GM12878 (cell line): ENCODE results near the gene DISP2. TPM values are rescaled to one million over a fixed set of nuclear protein-coding genes. Genes with fewer than 3 reads are reported as not detected.

ENCODE experiments used
- ATAC-seq: fragments of 200-7000 bp; cut with Tn5 transposase; 3 replicates; pipeline ENCODE4 v1.9.1; 2020; ENCODE audit warnings: mild to moderate bottlenecking, moderate library complexity
- BruUV-seq: library from RNA; stranded (reverse); fragments of 400-500 nt; replicated peaks from 2 replicates; lab custom pipeline; 2021; lab: Mats Ljungman, UMichigan
- CTCF ChIA-PET: fragments of 300-600 bp; sonication (Branson Sonifier 250); formaldehyde crosslinking; extraction: SDS; loops from one replicate; lab custom pipeline; 2021; ENCODE audit warnings: inconsistent platforms; lab: Yijun Ruan, JAX
- POLR2A ChIA-PET: fragments of 350-600 bp; formaldehyde crosslinking; extraction: SDS; loops from one replicate; lab custom pipeline; 2021; ENCODE audit warnings: inconsistent platforms; lab: Charles Lee
- RAD21 ChIA-PET: fragments of 300-600 bp; sonication (Branson Sonifier 250); formaldehyde crosslinking; loops from one replicate; lab custom pipeline; 2023; ENCODE audit warnings: antibody characterized with exemption; ENCODE audit not compliant: unreplicated experiment; lab: Charles Lee
- SMC1A ChIA-PET: fragments of 300-600 bp; sonication (Branson Sonifier 250); formaldehyde crosslinking; loops from one replicate; lab custom pipeline; 2023; ENCODE audit not compliant: unreplicated experiment, uncharacterized antibody; lab: Charles Lee
- DNase-seq: peaks from one replicate; pipeline ENCODE4 v3.0.0-alpha.2; 2011; ENCODE audit warnings: low read depth, low spot score
- FAIRE-seq: peaks from 3 replicates; lab custom pipeline; 2011; peaks lifted over from hg19 to GRCh38; lab: Jason Lieb, UNC
- H2AFZ ChIP-seq: 2 replicates; pipeline ENCODE4 v1.6.0; 2011; ENCODE audit warnings: low read depth, low read length, control low read depth; ENCODE audit not compliant: control insufficient read depth
- H3K27ac ChIP-seq: 2 replicates; pipeline ENCODE4 v1.5.1; 2011; ENCODE audit warnings: control low read depth; ENCODE audit not compliant: control insufficient read depth, insufficient read depth
- H3K27me3 ChIP-seq, 2 experiments: replicated peaks in 1 of 2; 2 replicates each; pipeline versions ENCODE4 v1.6.0 to v1.6.1; 2011; ENCODE audit warnings: low read length in 1 of 2; ENCODE audit not compliant: control insufficient read depth in 2 of 2, insufficient read depth in 2 of 2
- H3K36me3 ChIP-seq, 2 experiments: 2 replicates each; pipeline ENCODE4 v1.5.1; 2011; ENCODE audit warnings: low read length in 1 of 2; ENCODE audit not compliant: control insufficient read depth in 2 of 2, insufficient read depth in 2 of 2
- H3K4me1 ChIP-seq: 2 replicates; pipeline ENCODE4 v1.6.1; 2011; ENCODE audit warnings: mild to moderate bottlenecking, low read length, moderate library complexity, mixed read lengths; ENCODE audit not compliant: control insufficient read depth, insufficient read depth
- H3K4me2 ChIP-seq: 2 replicates; pipeline ENCODE4 v1.6.0; 2011; ENCODE audit warnings: control low read depth; ENCODE audit not compliant: control insufficient read depth, insufficient read depth
- H3K4me3 ChIP-seq: fragments of 200-600 bp; sonication (generic); 2 replicates; pipeline ENCODE4 v1.5.1; 2016
- H3K79me2 ChIP-seq: 2 replicates; pipeline ENCODE4 v1.6.0; 2011; ENCODE audit warnings: low read length; ENCODE audit not compliant: control insufficient read depth, insufficient read depth
- H3K9ac ChIP-seq: 2 replicates; pipeline ENCODE4 v1.8.0; 2011; ENCODE audit warnings: low read length, control low read depth, mixed read lengths; ENCODE audit not compliant: control insufficient read depth, insufficient read depth
- H3K9me3 ChIP-seq: replicated peaks from 3 replicates; pipeline ENCODE4 v1.5.1; 2011; ENCODE audit warnings: mild to moderate bottlenecking, low read length; ENCODE audit not compliant: control insufficient read depth, insufficient read depth
- H4K20me1 ChIP-seq: 2 replicates; pipeline ENCODE4 v1.6.0; 2011; ENCODE audit not compliant: control insufficient read depth, insufficient read depth
- ATF7 ChIP-seq: fragments of 450-650 bp; IDR thresholded peaks from 2 replicates; pipeline ENCODE4 v1.6.1; 2016; ENCODE audit warnings: low read depth, mild to moderate bottlenecking
- CREB1 ChIP-seq: IDR thresholded peaks from 2 replicates; pipeline ENCODE4 v1.6.1; 2012; ENCODE audit warnings: low read depth, mild to moderate bottlenecking, inconsistent platforms
- ETV6 ChIP-seq, 2 experiments: fragments of 450-650 bp in 1 of 2; IDR thresholded peaks in 1 of 2; conservative IDR thresholded peaks in 1 of 2; 2 replicates each; pipeline ENCODE4 v1.6.1; 2014; ENCODE audit warnings: antibody characterized with exemption in 1 of 2, borderline replicate concordance in 1 of 2, low read depth in 1 of 2, mild to moderate bottlenecking in 1 of 2, moderate library complexity in 1 of 2
- HDGF ChIP-seq: fragments of 450-650 bp; IDR thresholded peaks from 2 replicates; pipeline ENCODE4 v1.6.1; 2016; ENCODE audit warnings: antibody characterized with exemption
- NFIC ChIP-seq: IDR thresholded peaks from 2 replicates; pipeline ENCODE4 v1.6.1; 2012; ENCODE audit warnings: low read depth, mild to moderate bottlenecking, inconsistent platforms, low read length, moderate library complexity
- NR2F1 ChIP-seq: fragments of 450-650 bp; conservative IDR thresholded peaks from 2 replicates; pipeline ENCODE4 v1.6.1; 2017; ENCODE audit warnings: mild to moderate bottlenecking
- POU2F2 ChIP-seq: IDR thresholded peaks from 3 replicates; pipeline ENCODE4 v1.6.1; 2011; ENCODE audit warnings: low read depth, mild to moderate bottlenecking, low read length, borderline replicate concordance
- RBBP5 ChIP-seq: fragments of 200-600 bp; sonication (generic); conservative IDR thresholded peaks from 2 replicates; pipeline ENCODE4 v1.6.1; 2016
- RELA ChIP-seq: fragments of 450-650 bp; IDR thresholded peaks from 2 replicates; pipeline ENCODE4 v1.8.0; 2014; ENCODE audit warnings: borderline replicate concordance; ENCODE audit not compliant: partially characterized antibody
- SRF ChIP-seq, 2 experiments: IDR thresholded peaks; 2 replicates each; pipeline ENCODE4 v1.6.1; 2011; ENCODE audit warnings: low read depth in 2 of 2, low read length in 2 of 2, mild to moderate bottlenecking in 1 of 2, moderate library complexity in 1 of 2
- YBX1 ChIP-seq: fragments of 450-650 bp; IDR thresholded peaks from 2 replicates; pipeline ENCODE4 v1.6.1; 2016; ENCODE audit warnings: antibody characterized with exemption
- YY1 ChIP-seq: IDR thresholded peaks from 2 replicates; pipeline ENCODE4 v1.6.1; 2011; ENCODE audit warnings: low read depth, mild to moderate bottlenecking, low read length
- ZNF207 ChIP-seq: fragments of 450-650 bp; IDR thresholded peaks from 2 replicates; pipeline ENCODE4 v1.6.1; 2014; ENCODE audit warnings: antibody characterized with exemption, mild to moderate bottlenecking, borderline replicate concordance
- WGBS: methylation state at CpG from one replicate; pipeline ENCODE4 v1.1.6; 2016; ENCODE audit warnings: low lambda C conversion rate; ENCODE audit not compliant: insufficient replicate concordance, insufficient coverage; ENCODE audit errors: missing lambda C conversion rate; 5-methylcytosine and 5-hydroxymethylcytosine counted together
- in situ Hi-C: fragments of 300-500 bp; cut with MboI; formaldehyde crosslinking; loops from 9 replicates; pipeline ENCODE4 v1.14.3; 2018; ENCODE audit warnings: mixed read lengths
- intact Hi-C: fragments of 100-400 bp; cut with micrococcal nuclease; formaldehyde crosslinking; loops from one replicate; pipeline ENCODE4 v1.14.2; 2022; ENCODE audit not compliant: unreplicated experiment
- polyA plus RNA-seq, 11 experiments: library from polyadenylated mRNA; depleted of rRNA in 4 of 11; unstranded in 6 of 11; stranded (reverse) in 5 of 11; fragments of >200 nt; fragmentation: Nextera tagmentation in 4 of 11; fragmentation: Illumina TruSeq in 1 of 11; extraction: Ambion mirVana in 4 of 11; extraction: Trizol in 1 of 11; gene quantifications; 1 replicate in 1 of 11; 2 replicates in 10 of 11; pipeline versions ENCODE4 v1.2.1 to v1.2.3, GENCODE V29; 2011 to 2016; ENCODE audit warnings: inconsistent platforms in 2 of 11, missing spikeins in 2 of 11, low read depth in 1 of 11
- total RNA-seq, 4 experiments: library from RNA; depleted of rRNA in 3 of 4; stranded (reverse); fragments of >200 nt in 3 of 4; fragmentation: Illumina TruSeq in 1 of 4; extraction: Trizol in 1 of 4; gene quantifications; 2 replicates each; pipeline versions ENCODE4 v1.2.1 to v1.2.3, GENCODE V29; 2013 to 2021
- TF ChIP-seq, protein P1 (sequence below): fragments of 450-650 bp; formaldehyde crosslinking; IDR thresholded peaks from 2 replicates; pipeline ENCODE4 v1.4.0; 2022; ENCODE audit warnings: mild to moderate bottlenecking, moderate library complexity
- TF ChIP-seq, protein P2 (sequence below): fragments of 450-650 bp; IDR thresholded peaks from 2 replicates; pipeline ENCODE4 v1.6.1; 2017; ENCODE audit warnings: mild to moderate bottlenecking, moderate library complexity
- TF ChIP-seq, protein P3 (sequence below): fragments of 450-650 bp; IDR thresholded peaks from 2 replicates; pipeline ENCODE4 v1.6.1; 2017; ENCODE audit warnings: antibody characterized with exemption, mild to moderate bottlenecking, moderate library complexity

DISP2 gene
- total and polyA plus RNA-seq, 10 of the 15 experiments (the other 5 are each of a cell fraction or from before 2014, with no cell fraction given): under 0.01 to 0.20 (median 0.12) TPM; not detected in 7

DNA sequence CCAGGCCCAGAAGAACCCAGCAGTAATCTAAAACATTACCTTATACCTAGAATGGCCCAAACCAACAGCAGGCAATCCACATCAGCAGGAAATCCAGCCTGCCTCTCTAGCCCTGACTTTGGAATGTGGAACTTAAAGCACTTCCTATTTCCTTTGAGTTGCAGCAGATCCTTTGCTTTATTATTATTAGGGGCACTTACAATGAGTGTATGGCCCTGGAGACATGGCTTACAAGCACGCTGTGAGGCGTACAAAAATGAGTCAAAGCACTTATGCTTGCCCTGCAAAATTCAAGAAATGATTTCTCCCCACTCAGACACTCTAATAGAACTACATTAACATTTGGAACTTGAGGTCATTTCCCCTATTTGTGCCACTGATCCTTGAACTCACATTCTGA lies 15.0 kb downstream of the DISP2 start:
- SMC1A ChIA-PET: no interaction called here
- no peak overlapping the region for H2AFZ ChIP-seq
- no peak for TF ChIP-seq SRF (IDR thresholded peaks at IDR 0.05; ENCODE audit: low read depth in 2 of 2, low read length in 2 of 2)
- TF ChIP-seq NR2F1: no peak
- TF ChIP-seq, protein P1, sequence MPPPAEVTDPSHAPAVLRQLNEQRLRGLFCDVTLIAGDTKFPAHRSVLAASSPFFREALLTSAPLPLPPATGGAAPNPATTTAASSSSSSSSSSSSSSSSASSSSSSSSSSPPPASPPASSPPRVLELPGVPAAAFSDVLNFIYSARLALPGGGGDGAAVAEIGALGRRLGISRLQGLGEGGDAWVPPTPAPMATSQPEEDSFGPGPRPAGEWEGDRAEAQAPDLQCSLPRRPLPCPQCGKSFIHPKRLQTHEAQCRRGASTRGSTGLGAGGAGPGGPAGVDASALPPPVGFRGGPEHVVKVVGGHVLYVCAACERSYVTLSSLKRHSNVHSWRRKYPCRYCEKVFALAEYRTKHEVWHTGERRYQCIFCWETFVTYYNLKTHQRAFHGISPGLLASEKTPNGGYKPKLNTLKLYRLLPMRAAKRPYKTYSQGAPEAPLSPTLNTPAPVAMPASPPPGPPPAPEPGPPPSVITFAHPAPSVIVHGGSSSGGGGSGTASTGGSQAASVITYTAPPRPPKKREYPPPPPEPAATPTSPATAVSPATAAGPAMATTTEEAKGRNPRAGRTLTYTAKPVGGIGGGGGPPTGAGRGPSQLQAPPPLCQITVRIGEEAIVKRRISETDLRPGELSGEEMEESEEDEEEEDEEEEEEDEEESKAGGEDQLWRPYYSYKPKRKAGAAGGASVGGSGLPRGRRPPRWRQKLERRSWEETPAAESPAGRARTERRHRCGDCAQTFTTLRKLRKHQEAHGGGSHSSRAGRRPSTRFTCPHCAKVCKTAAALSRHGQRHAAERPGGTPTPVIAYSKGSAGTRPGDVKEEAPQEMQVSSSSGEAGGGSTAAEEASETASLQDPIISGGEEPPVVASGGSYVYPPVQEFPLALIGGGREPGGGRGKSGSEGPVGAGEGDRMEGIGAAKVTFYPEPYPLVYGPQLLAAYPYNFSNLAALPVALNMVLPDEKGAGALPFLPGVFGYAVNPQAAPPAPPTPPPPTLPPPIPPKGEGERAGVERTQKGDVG (CRISPR knock-in tag): no peak
- TF ChIP-seq YBX1: no peak
- no peak for TF ChIP-seq RELA
- TF ChIP-seq, protein P2, sequence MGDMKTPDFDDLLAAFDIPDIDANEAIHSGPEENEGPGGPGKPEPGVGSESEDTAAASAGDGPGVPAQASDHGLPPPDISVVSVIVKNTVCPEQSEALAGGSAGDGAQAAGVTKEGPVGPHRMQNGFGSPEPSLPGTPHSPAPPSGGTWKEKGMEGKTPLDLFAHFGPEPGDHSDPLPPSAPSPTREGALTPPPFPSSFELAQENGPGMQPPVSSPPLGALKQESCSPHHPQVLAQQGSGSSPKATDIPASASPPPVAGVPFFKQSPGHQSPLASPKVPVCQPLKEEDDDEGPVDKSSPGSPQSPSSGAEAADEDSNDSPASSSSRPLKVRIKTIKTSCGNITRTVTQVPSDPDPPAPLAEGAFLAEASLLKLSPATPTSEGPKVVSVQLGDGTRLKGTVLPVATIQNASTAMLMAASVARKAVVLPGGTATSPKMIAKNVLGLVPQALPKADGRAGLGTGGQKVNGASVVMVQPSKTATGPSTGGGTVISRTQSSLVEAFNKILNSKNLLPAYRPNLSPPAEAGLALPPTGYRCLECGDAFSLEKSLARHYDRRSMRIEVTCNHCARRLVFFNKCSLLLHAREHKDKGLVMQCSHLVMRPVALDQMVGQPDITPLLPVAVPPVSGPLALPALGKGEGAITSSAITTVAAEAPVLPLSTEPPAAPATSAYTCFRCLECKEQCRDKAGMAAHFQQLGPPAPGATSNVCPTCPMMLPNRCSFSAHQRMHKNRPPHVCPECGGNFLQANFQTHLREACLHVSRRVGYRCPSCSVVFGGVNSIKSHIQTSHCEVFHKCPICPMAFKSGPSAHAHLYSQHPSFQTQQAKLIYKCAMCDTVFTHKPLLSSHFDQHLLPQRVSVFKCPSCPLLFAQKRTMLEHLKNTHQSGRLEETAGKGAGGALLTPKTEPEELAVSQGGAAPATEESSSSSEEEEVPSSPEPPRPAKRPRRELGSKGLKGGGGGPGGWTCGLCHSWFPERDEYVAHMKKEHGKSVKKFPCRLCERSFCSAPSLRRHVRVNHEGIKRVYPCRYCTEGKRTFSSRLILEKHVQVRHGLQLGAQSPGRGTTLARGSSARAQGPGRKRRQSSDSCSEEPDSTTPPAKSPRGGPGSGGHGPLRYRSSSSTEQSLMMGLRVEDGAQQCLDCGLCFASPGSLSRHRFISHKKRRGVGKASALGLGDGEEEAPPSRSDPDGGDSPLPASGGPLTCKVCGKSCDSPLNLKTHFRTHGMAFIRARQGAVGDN: no peak
- no peak for TF ChIP-seq YY1
- no peak for TF ChIP-seq POU2F2
- TF ChIP-seq ETV6 (conservative IDR thresholded peaks at IDR 0.05 in 1 of 2, IDR thresholded peaks at IDR 0.05 in 1 of 2; ENCODE audit: borderline replicate concordance in 1 of 2, low read depth in 1 of 2): no peak
- TF ChIP-seq, protein P3, sequence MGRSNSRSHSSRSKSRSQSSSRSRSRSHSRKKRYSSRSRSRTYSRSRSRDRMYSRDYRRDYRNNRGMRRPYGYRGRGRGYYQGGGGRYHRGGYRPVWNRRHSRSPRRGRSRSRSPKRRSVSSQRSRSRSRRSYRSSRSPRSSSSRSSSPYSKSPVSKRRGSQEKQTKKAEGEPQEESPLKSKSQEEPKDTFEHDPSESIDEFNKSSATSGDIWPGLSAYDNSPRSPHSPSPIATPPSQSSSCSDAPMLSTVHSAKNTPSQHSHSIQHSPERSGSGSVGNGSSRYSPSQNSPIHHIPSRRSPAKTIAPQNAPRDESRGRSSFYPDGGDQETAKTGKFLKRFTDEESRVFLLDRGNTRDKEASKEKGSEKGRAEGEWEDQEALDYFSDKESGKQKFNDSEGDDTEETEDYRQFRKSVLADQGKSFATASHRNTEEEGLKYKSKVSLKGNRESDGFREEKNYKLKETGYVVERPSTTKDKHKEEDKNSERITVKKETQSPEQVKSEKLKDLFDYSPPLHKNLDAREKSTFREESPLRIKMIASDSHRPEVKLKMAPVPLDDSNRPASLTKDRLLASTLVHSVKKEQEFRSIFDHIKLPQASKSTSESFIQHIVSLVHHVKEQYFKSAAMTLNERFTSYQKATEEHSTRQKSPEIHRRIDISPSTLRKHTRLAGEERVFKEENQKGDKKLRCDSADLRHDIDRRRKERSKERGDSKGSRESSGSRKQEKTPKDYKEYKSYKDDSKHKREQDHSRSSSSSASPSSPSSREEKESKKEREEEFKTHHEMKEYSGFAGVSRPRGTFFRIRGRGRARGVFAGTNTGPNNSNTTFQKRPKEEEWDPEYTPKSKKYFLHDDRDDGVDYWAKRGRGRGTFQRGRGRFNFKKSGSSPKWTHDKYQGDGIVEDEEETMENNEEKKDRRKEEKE: no peak
- TF ChIP-seq RBBP5: no peak
- TF ChIP-seq HDGF: no peak
- TF ChIP-seq ZNF207: no peak
- TF ChIP-seq CREB1: no peak
- no peak for TF ChIP-seq NFIC
- TF ChIP-seq ATF7: no peak

More for the DNA sequence above, 15.0 kb downstream of the DISP2 start:
- Histone ChIP-seq H3K4me3 (no peak overlapping the region), H3K9me3 (no peaks in the 10 kb centered on the region), H3K79me2 (no peaks in the 10 kb centered on the region), H4K20me1 (no peaks in the 10 kb centered on the region), H3K27me3 (peaks cover 3 to 5% of the 10 kb centered on the region in 2 experiments; a peak in 3 of 4 replicates), H3K4me2 (no peak overlapping the region), H3K4me1 (peaks cover 4% of the 10 kb centered on the region), H3K9ac (no peak overlapping the region), H3K27ac (no peak overlapping the region), H3K36me3 (no peaks in the 10 kb centered on the region)
- BruUV-seq: no TSS peak
- FAIRE-seq (no peak), DNase-seq (no peak), ATAC-seq (no peak; the same call in 2 of the 3 replicates)
- ChIA-PET POLR2A (no interaction called here), RAD21 (no interaction called here), CTCF (interaction anchor here (1.2 to 2.0 kb wide), 5 partner anchors 14 to 36 kb away, joined by 4 to 13 read pairs (median 5); partner anchors contain the start of gene IVD)
- whole genome bisulfite sequencing: 3% methylated on average over 2 of the region's 2 CpGs
- in situ Hi-C loops: no loop called here
- intact Hi-C loops: no loop called here
